H1 (cell line): ENCODE data around the gene KIF26A. TPM values are rescaled to one million over a fixed set of nuclear protein-coding genes. Genes with fewer than 3 reads are reported as not detected.

Experiments used
- CTCF ChIA-PET: fragments of 300-600 bp; sonication (Branson Sonifier 250); formaldehyde crosslinking; loops from one replicate; lab custom pipeline; 2021; ENCODE audit not compliant: partially characterized antibody; lab: Charles Lee
- POLR2A ChIA-PET: fragments of 300-600 bp; sonication (Branson Sonifier 250); formaldehyde crosslinking; loops from one replicate; lab custom pipeline; 2021; ENCODE audit warnings: inconsistent platforms; ENCODE audit not compliant: partially characterized antibody; lab: Charles Lee
- DNase-seq, 2 experiments: peaks; one replicate each; pipeline versions ENCODE4 v3.0.0 to v3.0.0-alpha.2; 2010 to 2022; ENCODE audit warnings: low spot score in 2 of 2, low read depth in 1 of 2, mixed read lengths in 1 of 2
- FAIRE-seq: peaks from 2 replicates; lab custom pipeline; 2011; peaks lifted over from hg19 to GRCh38; lab: Jason Lieb, UNC
- H2AFZ ChIP-seq: 2 replicates; pipeline ENCODE4 v1.8.1; 2012; ENCODE audit warnings: low read length, inconsistent platforms
- H2AK5ac ChIP-seq: 2 replicates; pipeline ENCODE4 v1.6.1; 2013; ENCODE audit warnings: low read depth, low read length
- H2BK120ac ChIP-seq: replicated peaks from 2 replicates; pipeline ENCODE3; 2013; ENCODE audit warnings: low read depth, low read length, inconsistent platforms
- H2BK12ac ChIP-seq: 2 replicates; pipeline ENCODE4 v1.6.1; 2013; ENCODE audit warnings: low read depth, low read length
- H2BK15ac ChIP-seq: 2 replicates; pipeline ENCODE4 v1.6.1; 2013; ENCODE audit warnings: low read length
- H2BK20ac ChIP-seq: 2 replicates; pipeline ENCODE4 v1.6.1; 2013; ENCODE audit warnings: low read length
- H2BK5ac ChIP-seq: 2 replicates; pipeline ENCODE4 v1.6.1; 2013; ENCODE audit warnings: low read depth, low read length
- H3K14ac ChIP-seq: 2 replicates; pipeline ENCODE4 v1.6.1; 2013; ENCODE audit warnings: inconsistent platforms; ENCODE audit not compliant: insufficient read length
- H3K18ac ChIP-seq: 2 replicates; pipeline ENCODE4 v1.6.1; 2013; ENCODE audit warnings: low read length; ENCODE audit errors: extremely low read depth
- H3K23ac ChIP-seq: 2 replicates; pipeline ENCODE4 v1.6.1; 2013; ENCODE audit warnings: inconsistent platforms; ENCODE audit not compliant: insufficient read length
- H3K23me2 ChIP-seq: 2 replicates; pipeline ENCODE4 v1.6.1; 2013; ENCODE audit warnings: low read depth, low read length
- H3K27ac ChIP-seq: 2 replicates; pipeline ENCODE4 v1.6.1; 2011; ENCODE audit warnings: low read depth, low read length, inconsistent platforms
- H3K27me3 ChIP-seq, 4 experiments: replicated peaks in 1 of 4; 1 replicate in 1 of 4; 2 replicates in 3 of 4; pipeline versions ENCODE4 v1.6.1 to v1.8.1; 2011 to 2013; ENCODE audit warnings: low read length in 3 of 4, mild to moderate bottlenecking in 3 of 4, inconsistent platforms in 2 of 4, mixed read lengths in 2 of 4, moderate library complexity in 1 of 4; ENCODE audit not compliant: control insufficient read depth in 3 of 4, insufficient read depth in 3 of 4; ENCODE audit errors: extremely low read depth in 1 of 4
- H3K36me3 ChIP-seq, 4 experiments: 2 replicates each; pipeline versions ENCODE4 v1.6.1 to v1.8.1; 2011 to 2013; ENCODE audit warnings: mild to moderate bottlenecking in 4 of 4, low read length in 3 of 4, moderate library complexity in 2 of 4, control low read depth in 1 of 4, inconsistent platforms in 1 of 4; ENCODE audit not compliant: insufficient read depth in 4 of 4, control insufficient read depth in 2 of 4
- H3K4ac ChIP-seq: replicated peaks from 2 replicates; pipeline ENCODE3; 2013; ENCODE audit warnings: low read length, low read depth, mixed read lengths, inconsistent platforms; ENCODE audit not compliant: insufficient read length
- H3K4me1 ChIP-seq, 4 experiments: replicated peaks in 1 of 4; 1 replicate in 1 of 4; 2 replicates in 3 of 4; pipeline versions ENCODE4 v1.6.1 to v1.8.1; 2011 to 2013; ENCODE audit warnings: low read length in 3 of 4, inconsistent platforms in 2 of 4, mixed read lengths in 1 of 4; ENCODE audit not compliant: insufficient read depth in 4 of 4, control insufficient read depth in 3 of 4
- H3K4me2 ChIP-seq, 2 experiments: 2 replicates each; pipeline versions ENCODE4 v1.6.1 to v1.8.1; 2011 to 2013; ENCODE audit warnings: low read depth in 2 of 2, low read length in 2 of 2, control low read depth in 1 of 2, inconsistent platforms in 1 of 2, mild to moderate bottlenecking in 1 of 2; ENCODE audit not compliant: insufficient read depth in 1 of 2
- H3K4me3 ChIP-seq, 4 experiments: fragments of 200-600, 300-600 bp in 1 of 4; sonication (generic), shearing (Covaris generic), sonication (Bioruptor Twin) in 1 of 4; 2 replicates each; pipeline versions ENCODE4 v1.5.1 to v1.8.1; 2011 to 2016; ENCODE audit warnings: low read length in 4 of 4, low read depth in 3 of 4, control low read depth in 2 of 4, inconsistent platforms in 2 of 4, mild to moderate bottlenecking in 2 of 4, mixed read lengths in 1 of 4, moderate library complexity in 1 of 4; ENCODE audit not compliant: insufficient read depth in 2 of 4; ENCODE audit errors: extremely low read depth in 1 of 4
- H3K56ac ChIP-seq: replicated peaks from 2 replicates; pipeline ENCODE3; 2013; ENCODE audit warnings: low read depth, mild to moderate bottlenecking, mixed read lengths, low read length, inconsistent platforms; ENCODE audit not compliant: insufficient read length
- H3K79me1 ChIP-seq: 2 replicates; pipeline ENCODE4 v1.6.1; 2013; ENCODE audit warnings: low read depth, low read length, control low read depth
- H3K79me2 ChIP-seq, 2 experiments: 2 replicates each; pipeline versions ENCODE4 v1.6.1 to v1.8.1; 2012 to 2013; ENCODE audit warnings: low read length in 2 of 2, mild to moderate bottlenecking in 2 of 2, inconsistent platforms in 1 of 2; ENCODE audit not compliant: insufficient read depth in 2 of 2, control insufficient read depth in 1 of 2
- H3K9ac ChIP-seq, 4 experiments: replicated peaks in 1 of 4; 1 replicate in 1 of 4; 2 replicates in 3 of 4; pipeline versions ENCODE4 v1.6.1 to v1.8.1; 2011 to 2013; ENCODE audit warnings: low read depth in 3 of 4, low read length in 3 of 4, control low read depth in 2 of 4, mild to moderate bottlenecking in 2 of 4, moderate library complexity in 2 of 4, inconsistent platforms in 1 of 4; ENCODE audit errors: extremely low read depth in 1 of 4
- H3K9me3 ChIP-seq, 2 experiments: 2 replicates each; pipeline versions ENCODE4 v1.6.1 to v1.8.1; 2012 to 2013; ENCODE audit warnings: mild to moderate bottlenecking in 2 of 2, moderate library complexity in 2 of 2, control low read depth in 1 of 2, inconsistent platforms in 1 of 2, low read depth in 1 of 2, low read length in 1 of 2, mixed read lengths in 1 of 2; ENCODE audit not compliant: insufficient read depth in 2 of 2
- H4K20me1 ChIP-seq, 2 experiments: replicated peaks in 1 of 2; 2 replicates each; pipeline versions ENCODE3 to v1.8.1; 2011 to 2013; ENCODE audit warnings: inconsistent platforms in 2 of 2, low read length in 2 of 2, mild to moderate bottlenecking in 1 of 2; ENCODE audit not compliant: insufficient read depth in 2 of 2, control insufficient read depth in 1 of 2
- H4K5ac ChIP-seq: 2 replicates; pipeline ENCODE4 v1.6.1; 2013; ENCODE audit warnings: low read length, low read depth, mixed read lengths, inconsistent platforms; ENCODE audit not compliant: insufficient read length
- H4K8ac ChIP-seq: 2 replicates; pipeline ENCODE4 v1.8.0; 2013; ENCODE audit warnings: mild to moderate bottlenecking, moderate library complexity, low read length, inconsistent platforms; ENCODE audit not compliant: insufficient read depth; ENCODE audit errors: extremely low read depth
- H4K91ac ChIP-seq: replicated peaks from 2 replicates; pipeline ENCODE3; 2013; ENCODE audit warnings: low read length, mixed read lengths, inconsistent platforms; ENCODE audit not compliant: insufficient read length
- BCL11A ChIP-seq, 2 experiments: IDR thresholded peaks; one replicate each; pipeline ENCODE4 v1.6.1; 2011; ENCODE audit warnings: low read depth in 2 of 2, low read length in 2 of 2, mild to moderate bottlenecking in 2 of 2
- CEBPB ChIP-seq: IDR thresholded peaks from 2 replicates; pipeline ENCODE4 v1.6.1; 2012; ENCODE audit warnings: low read depth, low read length
- GTF2F1 ChIP-seq: IDR thresholded peaks from 2 replicates; pipeline ENCODE4 v1.6.1; 2012; ENCODE audit warnings: low read depth, low read length, improper control_type of control experiment, borderline replicate concordance
- KDM1A ChIP-seq: fragments of 200-600, 300-600 bp; sonication (generic); IDR thresholded peaks from 2 replicates; pipeline ENCODE4 v1.7.1; 2016; ENCODE audit warnings: mild to moderate bottlenecking, low read length, borderline replicate concordance
- KDM5A ChIP-seq: fragments of 200-600 bp; IDR thresholded peaks from 2 replicates; pipeline ENCODE4 v1.7.1; 2012; ENCODE audit warnings: mild to moderate bottlenecking, low read length, inconsistent platforms, mixed read lengths
- MAFK ChIP-seq: IDR thresholded peaks from 2 replicates; pipeline ENCODE4 v1.6.1; 2012; ENCODE audit warnings: low read depth, mild to moderate bottlenecking, improper control_type of control experiment, low read length
- NANOG ChIP-seq: IDR thresholded peaks from 2 replicates; pipeline ENCODE4 v1.6.1; 2011; ENCODE audit warnings: low read length, low read depth, mild to moderate bottlenecking, inconsistent platforms; ENCODE audit not compliant: insufficient read depth, poor library complexity, severe bottlenecking
- RBBP5 ChIP-seq: IDR thresholded peaks from 2 replicates; pipeline ENCODE4 v1.7.1; 2012; ENCODE audit warnings: low read depth, mild to moderate bottlenecking, inconsistent platforms, low read length, moderate library complexity, borderline replicate concordance
- SAP30 ChIP-seq: fragments of 300-600 bp; sonication (generic); IDR thresholded peaks from 2 replicates; pipeline ENCODE4 v1.7.1; 2012; ENCODE audit warnings: low read length, moderate library complexity, mild to moderate bottlenecking, inconsistent platforms; ENCODE audit not compliant: insufficient read depth, insufficient replicate concordance
- SIRT6 ChIP-seq: IDR thresholded peaks from one replicate; pipeline ENCODE4 v1.7.1; 2012; ENCODE audit warnings: low read length, inconsistent platforms
- SP1 ChIP-seq: IDR thresholded peaks from 2 replicates; pipeline ENCODE4 v1.6.1; 2011; ENCODE audit warnings: low read depth, low read length
- TBP ChIP-seq: IDR thresholded peaks from 2 replicates; pipeline ENCODE4 v1.6.1; 2011; ENCODE audit warnings: low read depth, low read length, improper control_type of control experiment
- WGBS, 2 experiments: shearing (Covaris generic) in 1 of 2; methylation state at CpG; one replicate each; pipeline versions ENCODE4 v1.1.6 to v1.1.7; 2013 to 2015; ENCODE audit warnings: low lambda C conversion rate in 2 of 2, mixed read lengths in 2 of 2, inconsistent platforms in 1 of 2, low coverage in 1 of 2, missing lambda C conversion rate in 1 of 2; ENCODE audit not compliant: insufficient replicate concordance in 2 of 2, insufficient coverage in 1 of 2, insufficient read length in 1 of 2; ENCODE audit errors: extremely low coverage in 1 of 2, missing lambda C conversion rate in 1 of 2; 5-methylcytosine and 5-hydroxymethylcytosine counted together
- polyA plus RNA-seq, 7 experiments: library from polyadenylated mRNA; depleted of rRNA in 3 of 7; stranded (reverse) in 5 of 7; unstranded in 2 of 7; fragments of >200 nt in 5 of 7; fragments of 200-250 nt in 2 of 7; gene quantifications; 1 replicate in 5 of 7; 2 replicates in 1 of 7; 4 replicates in 1 of 7; pipeline versions ENCODE4 v1.2.1 to v1.2.3, GENCODE V29; 2011 to 2013; ENCODE audit warnings: missing spikeins in 2 of 7, mixed read lengths in 2 of 7
- total RNA-seq: library from RNA; stranded (reverse); fragmentation: NEBNext Ultra II Directional; extraction: Animal tissue kit (Norgen Biotek cat#: 25700); gene quantifications from 2 replicates; pipeline ENCODE4 v1.2.1, GENCODE V29; 2021

The KIF26A gene
- total and polyA plus RNA-seq, 2 of the 8 experiments (the other 6 are each of a cell fraction or from before 2014, with no cell fraction given) = 11.5 to 41.6 TPM

DNA sequence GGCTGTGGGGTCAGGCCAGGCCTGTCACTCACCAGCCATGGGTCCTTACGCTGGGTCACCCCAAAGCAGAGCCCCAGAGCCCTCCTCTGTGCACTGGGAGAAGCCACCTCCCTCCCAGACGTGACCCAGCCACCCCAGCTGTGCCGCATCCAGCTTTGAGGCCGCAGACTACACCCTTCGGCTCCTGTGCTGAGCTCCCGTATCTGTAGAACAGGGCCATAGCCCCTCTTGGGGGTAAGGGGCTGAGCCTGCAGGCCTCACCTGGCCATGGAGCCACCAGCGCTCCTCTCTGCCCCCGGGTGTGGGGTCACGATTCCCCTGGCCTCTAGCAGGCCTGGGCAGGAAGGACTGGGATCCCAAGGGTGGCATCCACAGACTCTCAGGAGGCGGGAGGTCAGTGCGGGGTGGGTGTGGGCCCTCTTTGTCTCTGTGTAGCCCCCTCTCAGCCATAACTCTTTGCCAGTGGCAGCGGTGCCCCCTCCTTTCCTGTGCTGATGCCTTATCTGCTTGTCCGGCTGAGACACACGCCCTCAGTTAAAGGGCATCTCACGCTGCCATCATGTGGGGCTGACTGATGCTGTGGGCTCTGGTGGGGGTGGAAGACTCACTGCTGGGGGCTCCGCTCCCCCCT is 36.6 kb upstream of the KIF26A start:
- FAIRE-seq (no peak), DNase-seq (no peak)
- 84% methylated on average over 11 of the region's 16 CpGs; no CpG with 5 or more reads in 1 of the 2 experiments for WGBS, 2 experiments
- no peak overlapping the region for H3K9ac ChIP-seq
- no peak overlapping the region for H2BK120ac ChIP-seq
- H2BK20ac ChIP-seq = no peak overlapping the region
- H3K36me3 ChIP-seq = no peaks in the 10 kb centered on the region
- no peaks in the 10 kb centered on the region for H3K79me1 ChIP-seq
- H3K27ac ChIP-seq = no peak overlapping the region
- no peak overlapping the region for H3K14ac ChIP-seq
- no peaks in the 10 kb centered on the region; a peak in 3 of 7 replicates for H3K27me3 ChIP-seq
- CTCF ChIA-PET = interaction anchor here (1.1 to 3.5 kb wide), 5 partner anchors 8 to 28 kb away, joined by 3 to 15 read pairs (median 4); no protein-coding TSS in a partner anchor
- no peaks in the 10 kb centered on the region for H4K20me1 ChIP-seq
- no peak overlapping the region for H3K4ac ChIP-seq
- no peak overlapping the region for H3K4me3 ChIP-seq
- H3K18ac ChIP-seq = no peak overlapping the region
- H4K5ac ChIP-seq = no peak overlapping the region
- no peak overlapping the region for H2AFZ ChIP-seq
- H3K56ac ChIP-seq = no peak overlapping the region
- H3K4me2 ChIP-seq = no peak overlapping the region
- H2BK15ac ChIP-seq = no peak overlapping the region
- H3K9me3 ChIP-seq = no peaks in the 10 kb centered on the region
- H4K91ac ChIP-seq = no peak overlapping the region
- no peak overlapping the region for H2BK12ac ChIP-seq
- H2BK5ac ChIP-seq = no peak overlapping the region
- H2AK5ac ChIP-seq = no peak overlapping the region
- no peaks in the 10 kb centered on the region for H3K4me1 ChIP-seq
- POLR2A ChIA-PET = no interaction called here
- no peaks in the 10 kb centered on the region for H3K23me2 ChIP-seq
- no peaks in the 10 kb centered on the region for H3K79me2 ChIP-seq
- H3K23ac ChIP-seq = no peak overlapping the region
- H4K8ac ChIP-seq = no peak overlapping the region
- TF ChIP-seq CEBPB = no peak
- no peak for TF ChIP-seq TBP
- TF ChIP-seq MAFK = no peak
- no peak for TF ChIP-seq SIRT6
- TF ChIP-seq RBBP5 = no peak
- no peak for TF ChIP-seq BCL11A (IDR thresholded peaks at IDR 0.05; ENCODE audit: low read depth in 2 of 2, low read length in 2 of 2)
- TF ChIP-seq GTF2F1 = no peak
- no peak for TF ChIP-seq KDM1A
- TF ChIP-seq KDM5A = no peak
- TF ChIP-seq SP1 = no peak
- TF ChIP-seq SAP30 = no peak
- TF ChIP-seq NANOG = no peak
